DND-41 (cell line): ENCODE measurements around the gene HMG20A.

Experiments
- EZH2 ChIP-seq: IDR thresholded peaks from 3 replicates; pipeline ENCODE4 v1.6.1; 2012; ENCODE audit warnings: borderline replicate concordance, low read depth, mild to moderate bottlenecking, moderate library complexity, low read length, inconsistent platforms; ENCODE audit not compliant: severe bottlenecking
- TF ChIP-seq, protein P1 (sequence below): IDR thresholded peaks from 2 replicates; pipeline ENCODE4 v1.5.1; 2012; ENCODE audit warnings: borderline replicate concordance, low read length, moderate library complexity, mild to moderate bottlenecking; ENCODE audit not compliant: poor library complexity, severe bottlenecking; ENCODE audit errors: extremely low read depth

DNA sequence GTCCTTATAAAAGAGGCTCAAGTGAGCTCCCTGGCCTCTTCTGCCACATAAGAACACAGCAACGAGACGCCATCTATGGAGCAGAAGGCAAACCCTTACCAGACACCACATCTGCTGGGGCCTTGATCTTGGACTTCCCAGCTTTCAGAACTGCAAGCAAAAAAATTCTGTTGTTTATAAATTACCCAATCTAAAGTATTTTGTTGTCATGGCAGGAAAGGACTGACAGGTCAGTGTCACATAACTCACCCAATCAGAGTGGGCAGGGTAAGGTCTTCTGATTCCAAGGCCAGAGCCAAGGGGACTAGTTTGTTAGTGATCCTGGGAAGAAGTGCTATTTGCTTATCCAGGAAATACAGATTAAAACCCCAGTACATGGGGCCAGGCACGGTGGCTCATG is 98.9 kb downstream of the HMG20A start:
- TF ChIP-seq, protein P1, sequence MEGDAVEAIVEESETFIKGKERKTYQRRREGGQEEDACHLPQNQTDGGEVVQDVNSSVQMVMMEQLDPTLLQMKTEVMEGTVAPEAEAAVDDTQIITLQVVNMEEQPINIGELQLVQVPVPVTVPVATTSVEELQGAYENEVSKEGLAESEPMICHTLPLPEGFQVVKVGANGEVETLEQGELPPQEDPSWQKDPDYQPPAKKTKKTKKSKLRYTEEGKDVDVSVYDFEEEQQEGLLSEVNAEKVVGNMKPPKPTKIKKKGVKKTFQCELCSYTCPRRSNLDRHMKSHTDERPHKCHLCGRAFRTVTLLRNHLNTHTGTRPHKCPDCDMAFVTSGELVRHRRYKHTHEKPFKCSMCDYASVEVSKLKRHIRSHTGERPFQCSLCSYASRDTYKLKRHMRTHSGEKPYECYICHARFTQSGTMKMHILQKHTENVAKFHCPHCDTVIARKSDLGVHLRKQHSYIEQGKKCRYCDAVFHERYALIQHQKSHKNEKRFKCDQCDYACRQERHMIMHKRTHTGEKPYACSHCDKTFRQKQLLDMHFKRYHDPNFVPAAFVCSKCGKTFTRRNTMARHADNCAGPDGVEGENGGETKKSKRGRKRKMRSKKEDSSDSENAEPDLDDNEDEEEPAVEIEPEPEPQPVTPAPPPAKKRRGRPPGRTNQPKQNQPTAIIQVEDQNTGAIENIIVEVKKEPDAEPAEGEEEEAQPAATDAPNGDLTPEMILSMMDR: no peak
- TF ChIP-seq EZH2: no peak
